GM10248 (cell line): ENCODE measurements around the gene CHST1.

Experiments
- CTCF ChIA-PET: fragments of 300-600 bp; sonication (Branson Sonifier 250); formaldehyde crosslinking; extraction: SDS; loops from one replicate; lab custom pipeline; 2021; ENCODE audit warnings: antibody characterized with exemption; lab: Yijun Ruan, JAX
- POLR2A ChIA-PET: fragments of 350-650 bp; sonication (Branson Sonifier 250); formaldehyde crosslinking; extraction: SDS; loops from one replicate; lab custom pipeline; 2020; ENCODE audit warnings: antibody characterized with exemption; lab: Yijun Ruan, JAX
- DNase-seq: peaks from one replicate; pipeline ENCODE4 v3.0.0; 2012; ENCODE audit errors: extremely low spot score
- TF ChIP-seq, protein P1 (sequence below): IDR thresholded peaks from 2 replicates; pipeline ENCODE4 v1.5.1; 2012; ENCODE audit warnings: mild to moderate bottlenecking, low read depth; ENCODE audit errors: extremely low read depth, missing control alignments, control extremely low read depth

CHST1 gene

DNA sequence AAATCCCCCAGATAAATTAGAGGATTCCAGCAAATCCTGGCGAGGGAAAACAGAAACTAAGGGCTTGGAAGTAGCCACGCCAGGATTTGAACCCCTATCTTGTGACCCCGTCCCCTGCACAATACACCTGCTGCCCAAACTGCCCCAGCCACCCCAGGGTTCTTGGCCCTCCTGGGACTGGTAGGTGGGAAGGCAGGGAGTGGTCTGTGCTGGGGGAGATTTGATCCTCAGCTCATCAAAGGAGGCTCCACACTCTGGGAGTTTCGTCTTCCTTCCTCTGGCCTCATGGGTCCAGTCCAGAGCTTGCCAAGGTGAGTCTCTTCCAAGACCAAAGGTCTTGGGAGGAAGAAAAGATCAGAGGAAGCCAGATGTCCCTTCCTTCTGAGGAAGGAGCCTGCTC lies 4.5 kb upstream of the CHST1 start:
- no peak for DNase-seq
- CTCF ChIA-PET: interaction anchor here (4.3 kb wide), 1 partner anchor 15 kb away, joined by 27 read pairs; no protein-coding TSS in a partner anchor
- POLR2A ChIA-PET: no interaction called here
- TF ChIP-seq, protein P1, sequence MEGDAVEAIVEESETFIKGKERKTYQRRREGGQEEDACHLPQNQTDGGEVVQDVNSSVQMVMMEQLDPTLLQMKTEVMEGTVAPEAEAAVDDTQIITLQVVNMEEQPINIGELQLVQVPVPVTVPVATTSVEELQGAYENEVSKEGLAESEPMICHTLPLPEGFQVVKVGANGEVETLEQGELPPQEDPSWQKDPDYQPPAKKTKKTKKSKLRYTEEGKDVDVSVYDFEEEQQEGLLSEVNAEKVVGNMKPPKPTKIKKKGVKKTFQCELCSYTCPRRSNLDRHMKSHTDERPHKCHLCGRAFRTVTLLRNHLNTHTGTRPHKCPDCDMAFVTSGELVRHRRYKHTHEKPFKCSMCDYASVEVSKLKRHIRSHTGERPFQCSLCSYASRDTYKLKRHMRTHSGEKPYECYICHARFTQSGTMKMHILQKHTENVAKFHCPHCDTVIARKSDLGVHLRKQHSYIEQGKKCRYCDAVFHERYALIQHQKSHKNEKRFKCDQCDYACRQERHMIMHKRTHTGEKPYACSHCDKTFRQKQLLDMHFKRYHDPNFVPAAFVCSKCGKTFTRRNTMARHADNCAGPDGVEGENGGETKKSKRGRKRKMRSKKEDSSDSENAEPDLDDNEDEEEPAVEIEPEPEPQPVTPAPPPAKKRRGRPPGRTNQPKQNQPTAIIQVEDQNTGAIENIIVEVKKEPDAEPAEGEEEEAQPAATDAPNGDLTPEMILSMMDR: no peak

DNA sequence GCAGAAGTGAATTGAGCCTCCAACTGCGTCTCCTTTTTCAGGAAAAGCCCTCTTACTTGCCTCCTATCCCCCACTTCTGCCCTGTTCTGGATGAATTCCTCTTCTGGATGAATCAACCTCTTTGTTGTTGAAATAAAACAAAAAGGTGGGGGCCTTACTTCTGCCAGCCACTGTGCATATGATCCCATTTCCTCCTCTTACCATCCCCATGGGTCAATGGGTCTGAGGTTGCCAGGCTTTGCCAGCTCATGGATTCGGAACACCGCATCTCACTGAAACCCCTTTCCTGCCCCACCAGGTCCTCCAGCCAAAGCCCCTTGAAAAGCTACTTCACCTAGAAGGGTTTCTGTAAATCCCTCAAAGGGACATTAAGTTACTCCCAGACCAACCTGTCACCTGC lies 3.7 kb upstream of the CHST1 start:
- no peak for DNase-seq
- TF ChIP-seq, protein P1: no peak
- CTCF ChIA-PET: interaction anchor here (4.3 kb wide), 1 partner anchor 14 kb away, joined by 27 read pairs; no protein-coding TSS in a partner anchor
- POLR2A ChIA-PET: no interaction called here

DNA sequence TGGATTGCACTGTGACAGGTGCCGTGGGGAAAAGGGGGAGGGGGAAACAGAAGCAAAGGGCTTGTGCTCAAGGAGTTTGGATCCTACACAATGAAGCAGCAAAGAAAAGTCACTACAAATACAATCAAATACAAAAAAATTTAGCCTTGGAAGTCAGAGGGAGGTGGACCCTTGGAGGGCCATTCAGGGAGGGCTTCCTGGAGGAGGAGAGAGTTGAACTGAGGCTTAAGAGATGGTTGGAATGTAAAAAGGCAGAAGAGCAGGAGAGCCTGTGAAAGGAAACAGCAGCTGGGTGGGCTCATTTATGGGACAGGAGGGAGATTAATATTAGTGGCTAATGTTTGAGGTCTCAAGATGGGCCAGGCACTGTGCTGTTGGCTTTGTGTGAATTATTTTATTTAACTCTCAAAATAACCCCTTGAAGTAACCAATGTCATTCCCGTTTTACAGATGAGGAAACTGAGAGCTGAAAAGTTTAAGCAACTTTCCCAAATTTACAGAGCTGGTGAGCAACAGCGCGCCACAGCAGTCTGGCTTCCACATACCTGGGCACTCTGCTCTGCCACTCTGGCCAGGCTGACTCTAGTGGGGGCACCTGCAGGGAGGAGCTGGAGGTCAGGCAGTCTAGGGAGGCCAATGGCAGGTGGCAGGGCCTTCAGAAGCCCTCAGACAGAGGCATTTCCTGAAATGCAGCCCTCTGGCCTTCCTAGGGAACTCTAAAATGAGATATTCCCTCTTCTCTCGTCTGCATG lies 2.7 kb upstream of the CHST1 start:
- ChIA-PET POLR2A (no interaction called here), CTCF (interaction anchor here (4.3 kb wide), 1 partner anchor 13 kb away, joined by 27 read pairs; no protein-coding TSS in a partner anchor)
- DNase-seq: no peak
- TF ChIP-seq, protein P1: no peak

DNA sequence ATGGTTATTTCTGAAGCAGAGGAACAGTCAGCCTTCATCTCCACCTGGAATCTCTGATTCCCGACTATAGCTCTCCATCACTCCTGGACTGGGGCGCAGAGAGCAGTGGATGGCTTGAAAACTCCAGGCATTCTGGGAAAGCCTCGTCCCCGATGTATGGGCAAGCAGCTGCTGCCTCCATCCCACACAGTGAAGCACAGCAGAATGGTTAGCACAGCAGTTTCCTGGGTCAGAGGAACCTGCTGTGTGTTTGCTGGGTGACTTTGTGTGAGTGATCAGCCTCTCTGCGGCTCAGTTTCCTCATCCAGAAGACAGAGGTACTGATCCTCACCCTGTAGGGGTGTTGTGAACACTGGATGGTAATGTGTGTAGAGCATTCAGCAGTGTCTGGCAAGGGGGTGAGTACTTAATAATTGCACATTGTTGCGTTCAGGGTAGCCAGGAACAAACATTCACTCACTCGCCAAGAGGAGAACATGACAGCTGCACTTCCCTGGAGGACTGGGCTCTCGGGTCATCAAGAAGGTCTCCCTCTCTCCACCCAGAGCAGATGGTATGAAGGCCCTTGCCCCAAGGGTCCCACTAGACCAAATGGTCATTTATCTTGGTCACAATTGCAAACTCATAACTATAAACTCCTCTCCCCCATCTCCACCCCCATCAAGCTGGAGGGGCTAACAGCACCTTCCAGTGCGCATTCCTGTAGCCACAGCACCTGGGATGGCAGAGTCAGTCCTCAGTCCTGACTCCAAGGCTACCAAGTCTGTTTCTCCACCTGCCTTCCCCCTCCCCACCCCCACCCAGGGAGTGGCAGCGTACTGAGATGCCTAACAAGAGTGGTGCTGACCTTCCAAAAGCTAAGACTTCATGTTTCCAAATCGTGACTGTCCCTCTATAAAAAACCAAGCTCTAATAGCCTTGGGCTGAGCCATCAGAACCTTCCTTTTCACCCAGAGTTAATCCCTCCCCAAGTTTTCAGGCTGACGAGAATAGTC lies 1.5 kb upstream of the CHST1 start:
- ChIA-PET CTCF (interaction anchor here (1.2 to 4.3 kb wide), 2 partner anchors 10 to 12 kb away, joined by 3 to 27 read pairs; no protein-coding TSS in a partner anchor), POLR2A (no interaction called here)
- DNase-seq: no peak
- TF ChIP-seq, protein P1: no peak

DNA sequence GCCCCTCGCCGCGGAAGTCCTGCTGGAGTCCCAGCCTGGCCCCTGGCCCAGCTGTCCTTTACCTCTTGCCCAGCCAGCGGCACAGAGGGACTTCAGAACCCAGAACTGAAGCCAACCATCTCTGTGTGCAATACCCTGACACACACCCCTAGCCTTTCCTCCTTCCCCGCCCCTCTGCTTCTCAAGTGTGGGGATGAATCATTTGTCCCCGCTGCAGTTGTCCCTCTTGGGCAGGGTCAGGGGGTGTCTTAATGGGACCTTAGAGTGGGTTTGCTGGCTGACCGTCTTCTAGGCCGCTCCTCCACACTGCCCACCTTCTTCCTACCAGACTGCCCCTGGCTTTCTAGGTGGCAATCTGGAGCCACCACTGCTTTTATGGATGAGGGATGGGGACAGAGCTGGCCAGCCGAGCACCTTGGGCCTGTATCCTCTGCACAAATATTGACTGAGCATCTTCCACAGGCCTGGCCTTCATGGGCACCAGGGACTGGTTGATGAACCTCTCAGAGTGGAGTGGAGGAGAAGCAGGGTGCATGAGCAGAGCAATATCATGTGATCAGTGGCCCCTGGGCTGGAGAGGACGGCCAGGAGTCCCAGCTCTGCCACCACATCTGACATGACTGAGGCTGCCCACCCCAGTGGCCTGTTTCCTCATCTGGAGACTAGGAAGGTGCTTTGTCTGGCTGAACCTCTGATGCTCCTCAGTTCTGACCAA lies 668 bp upstream of the CHST1 start:
- ChIA-PET POLR2A (no interaction called here), CTCF (interaction anchor here (1.2 to 4.3 kb wide), 2 partner anchors 9 to 11 kb away, joined by 3 to 27 read pairs; no protein-coding TSS in a partner anchor)
- TF ChIP-seq, protein P1: no peak
- no peak for DNase-seq
